Neural cell (in vitro differentiated cells): Measurements from ENCODE around the gene BIRC7. TPM values are rescaled to one million over a fixed set of nuclear protein-coding genes. Genes with fewer than 3 reads are reported as not detected.

Source experiments
- H2AFZ ChIP-seq: fragments of 200-600, 300-800 bp; sonication (generic), shearing (Covaris generic); 2 replicates; pipeline ENCODE4 v1.6.0; 2014; ENCODE audit warnings: low read depth, mild to moderate bottlenecking, antibody characterized with exemption, low read length, moderate library complexity
- H3F3A ChIP-seq: fragments of 200-600 bp; shearing (Covaris generic); 2 replicates; pipeline ENCODE4 v1.6.1; 2016; ENCODE audit warnings: mild to moderate bottlenecking, moderate library complexity, mixed read lengths, antibody characterized with exemption, low read length; ENCODE audit not compliant: insufficient read depth, poor library complexity, severe bottlenecking
- H3K27ac ChIP-seq: fragments of 200-600, 300-800 bp; sonication (generic), shearing (Covaris generic); 2 replicates; pipeline ENCODE4 v1.5.1; 2014; ENCODE audit warnings: mild to moderate bottlenecking, low read length, moderate library complexity
- H3K27me3 ChIP-seq: fragments of 300-800, 200-600 bp; sonication (generic), shearing (Covaris generic); 2 replicates; pipeline ENCODE4 v1.6.0; 2014; ENCODE audit warnings: mild to moderate bottlenecking, low read depth, low read length, moderate library complexity; ENCODE audit not compliant: insufficient read depth
- H3K36me3 ChIP-seq: fragments of 300-800, 200-600 bp; sonication (generic), shearing (Covaris generic); 2 replicates; pipeline ENCODE4 v1.5.1; 2014; ENCODE audit warnings: mild to moderate bottlenecking, antibody characterized with exemption, low read length, moderate library complexity; ENCODE audit not compliant: insufficient read depth
- H3K4me2 ChIP-seq: fragments of 300-800, 200-600 bp; sonication (generic), shearing (Covaris generic); 2 replicates; pipeline ENCODE4 v1.6.0; 2014; ENCODE audit warnings: mild to moderate bottlenecking, low read length
- H3K4me3 ChIP-seq: fragments of 300-800, 200-600 bp; sonication (generic), shearing (Covaris generic); 2 replicates; pipeline ENCODE4 v1.5.1; 2014; ENCODE audit warnings: mild to moderate bottlenecking, low read length, moderate library complexity
- H3K79me2 ChIP-seq: fragments of 200-600 bp; shearing (Covaris generic); replicated peaks from 2 replicates; pipeline ENCODE4 v1.6.0; 2014; ENCODE audit warnings: mild to moderate bottlenecking, low read length, moderate library complexity; ENCODE audit not compliant: insufficient read depth
- H3K9ac ChIP-seq: fragments of 300-800, 200-600 bp; sonication (generic), shearing (Covaris generic); 2 replicates; pipeline ENCODE4 v1.6.1; 2016; ENCODE audit warnings: mild to moderate bottlenecking, low read length, mixed read lengths
- H3K9me2 ChIP-seq: fragments of 200-600 bp; shearing (Covaris generic); 2 replicates; pipeline ENCODE4 v1.6.1; 2016; ENCODE audit warnings: mild to moderate bottlenecking, low read length, mixed read lengths; ENCODE audit not compliant: insufficient read depth
- H3K9me3 ChIP-seq: fragments of 200-600, 300-800 bp; sonication (generic), shearing (Covaris generic); 2 replicates; pipeline ENCODE4 v1.6.1; 2016; ENCODE audit warnings: mild to moderate bottlenecking, mixed run types, low read length, moderate library complexity, mixed read lengths
- H4K20me1 ChIP-seq: fragments of 200-600 bp; shearing (Covaris generic); 2 replicates; pipeline ENCODE4 v1.6.1; 2016; ENCODE audit warnings: mild to moderate bottlenecking, mixed run types; ENCODE audit not compliant: insufficient read depth
- EP300 ChIP-seq: fragments of 450-650 bp; conservative IDR thresholded peaks from 2 replicates; pipeline ENCODE4 v1.6.1; 2014; ENCODE audit warnings: antibody characterized with exemption, mild to moderate bottlenecking, moderate library complexity; ENCODE audit not compliant: poor library complexity, severe bottlenecking
- EZH2 ChIP-seq: fragments of 200-600, 300-800 bp; shearing (Covaris generic), sonication (generic); IDR thresholded peaks from 2 replicates; pipeline ENCODE4 v1.6.1; 2014; ENCODE audit warnings: antibody characterized with exemption, low read length, borderline replicate concordance, mild to moderate bottlenecking; ENCODE audit not compliant: insufficient read depth, poor library complexity, severe bottlenecking
- MXI1 ChIP-seq: fragments of 450-650 bp; conservative IDR thresholded peaks from 2 replicates; pipeline ENCODE4 v1.6.1; 2014; ENCODE audit warnings: antibody characterized with exemption, mild to moderate bottlenecking; ENCODE audit not compliant: poor library complexity, severe bottlenecking
- POLR2AphosphoS5 ChIP-seq: IDR thresholded peaks from 2 replicates; pipeline ENCODE4 v1.6.1; 2012
- RAD21 ChIP-seq: fragments of 450-650 bp; conservative IDR thresholded peaks from 2 replicates; pipeline ENCODE4 v1.6.1; 2014; ENCODE audit warnings: antibody characterized with exemption, mild to moderate bottlenecking, moderate library complexity
- SMC3 ChIP-seq: fragments of 450-650 bp; conservative IDR thresholded peaks from 2 replicates; pipeline ENCODE4 v1.6.1; 2014; ENCODE audit warnings: antibody characterized with exemption, mild to moderate bottlenecking, moderate library complexity; ENCODE audit not compliant: poor library complexity
- TAF1 ChIP-seq: IDR thresholded peaks from 2 replicates; pipeline ENCODE4 v1.6.1; 2012; ENCODE audit warnings: low read depth
- polyA plus RNA-seq: library from polyadenylated mRNA; depleted of rRNA; stranded (reverse); fragments of >200 nt; gene quantifications from 2 replicates; pipeline ENCODE4 v1.2.3, GENCODE V29; 2014
- TF ChIP-seq, protein P1 (sequence below): fragments of 450-650 bp; IDR thresholded peaks from 2 replicates; pipeline ENCODE4 v1.5.1; 2014; ENCODE audit warnings: antibody characterized with exemption, mild to moderate bottlenecking, moderate library complexity; ENCODE audit not compliant: poor library complexity, severe bottlenecking
- TF ChIP-seq, protein P2 (sequence below): IDR thresholded peaks from 2 replicates; pipeline ENCODE4 v1.6.1; 2012; ENCODE audit warnings: borderline replicate concordance

BIRC7 gene
- polyA plus RNA-seq, 1 donor from 2014 or later = not detected

DNA sequence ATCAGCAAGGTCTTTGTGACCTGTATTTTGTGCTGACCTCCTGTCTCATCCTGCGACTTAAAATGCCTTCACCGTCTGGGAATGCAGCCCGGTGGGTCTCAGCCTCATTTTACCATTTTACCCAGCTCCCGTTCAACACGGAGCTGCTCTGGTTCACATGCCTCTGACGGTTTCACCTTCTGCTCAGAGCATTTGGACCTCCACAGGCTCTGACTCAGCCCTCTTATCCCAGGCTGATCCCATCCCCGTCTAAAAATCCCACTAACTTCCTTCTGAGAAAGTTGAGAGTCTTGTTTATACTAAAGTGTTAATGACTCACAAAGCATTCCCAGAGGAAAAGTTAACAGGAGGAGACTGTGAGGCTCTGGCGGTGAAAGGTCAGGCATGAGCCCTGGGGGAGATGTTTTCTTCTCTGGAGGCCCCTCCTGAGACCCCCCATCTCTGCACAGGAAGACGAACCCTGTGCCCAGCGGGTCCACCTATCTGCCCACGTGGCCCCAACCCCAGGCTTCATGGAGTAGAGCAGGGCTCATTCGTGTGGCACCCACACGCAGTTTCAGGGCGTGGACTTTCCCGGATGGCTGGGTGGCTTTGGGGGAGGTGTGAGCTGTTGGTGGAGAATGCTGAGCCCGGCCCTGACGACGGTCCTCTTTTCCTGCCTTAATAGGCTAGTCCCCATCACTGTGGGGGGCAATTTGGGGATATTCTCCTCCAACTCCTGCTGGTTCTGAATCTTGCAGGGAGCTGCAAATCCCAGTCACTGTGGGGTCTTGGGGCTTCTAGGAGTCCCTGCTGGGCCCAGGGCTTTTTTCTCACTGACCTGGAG, 3.3 kb upstream of the BIRC7 start:
- H3K9ac ChIP-seq = no peak overlapping the region
- H3K79me2 ChIP-seq = no peaks in the 10 kb centered on the region
- H3K27ac ChIP-seq = no peak overlapping the region
- no peaks in the 10 kb centered on the region for H4K20me1 ChIP-seq
- no peaks in the 10 kb centered on the region for H3F3A ChIP-seq
- no peak overlapping the region for H3K4me2 ChIP-seq
- no peaks in the 10 kb centered on the region for H3K36me3 ChIP-seq
- no peaks in the 10 kb centered on the region for H3K27me3 ChIP-seq
- TF ChIP-seq, protein P1, sequence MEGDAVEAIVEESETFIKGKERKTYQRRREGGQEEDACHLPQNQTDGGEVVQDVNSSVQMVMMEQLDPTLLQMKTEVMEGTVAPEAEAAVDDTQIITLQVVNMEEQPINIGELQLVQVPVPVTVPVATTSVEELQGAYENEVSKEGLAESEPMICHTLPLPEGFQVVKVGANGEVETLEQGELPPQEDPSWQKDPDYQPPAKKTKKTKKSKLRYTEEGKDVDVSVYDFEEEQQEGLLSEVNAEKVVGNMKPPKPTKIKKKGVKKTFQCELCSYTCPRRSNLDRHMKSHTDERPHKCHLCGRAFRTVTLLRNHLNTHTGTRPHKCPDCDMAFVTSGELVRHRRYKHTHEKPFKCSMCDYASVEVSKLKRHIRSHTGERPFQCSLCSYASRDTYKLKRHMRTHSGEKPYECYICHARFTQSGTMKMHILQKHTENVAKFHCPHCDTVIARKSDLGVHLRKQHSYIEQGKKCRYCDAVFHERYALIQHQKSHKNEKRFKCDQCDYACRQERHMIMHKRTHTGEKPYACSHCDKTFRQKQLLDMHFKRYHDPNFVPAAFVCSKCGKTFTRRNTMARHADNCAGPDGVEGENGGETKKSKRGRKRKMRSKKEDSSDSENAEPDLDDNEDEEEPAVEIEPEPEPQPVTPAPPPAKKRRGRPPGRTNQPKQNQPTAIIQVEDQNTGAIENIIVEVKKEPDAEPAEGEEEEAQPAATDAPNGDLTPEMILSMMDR = no peak
- no peak for TF ChIP-seq EZH2
- TF ChIP-seq POLR2AphosphoS5 = no peak
- TF ChIP-seq, protein P2, sequence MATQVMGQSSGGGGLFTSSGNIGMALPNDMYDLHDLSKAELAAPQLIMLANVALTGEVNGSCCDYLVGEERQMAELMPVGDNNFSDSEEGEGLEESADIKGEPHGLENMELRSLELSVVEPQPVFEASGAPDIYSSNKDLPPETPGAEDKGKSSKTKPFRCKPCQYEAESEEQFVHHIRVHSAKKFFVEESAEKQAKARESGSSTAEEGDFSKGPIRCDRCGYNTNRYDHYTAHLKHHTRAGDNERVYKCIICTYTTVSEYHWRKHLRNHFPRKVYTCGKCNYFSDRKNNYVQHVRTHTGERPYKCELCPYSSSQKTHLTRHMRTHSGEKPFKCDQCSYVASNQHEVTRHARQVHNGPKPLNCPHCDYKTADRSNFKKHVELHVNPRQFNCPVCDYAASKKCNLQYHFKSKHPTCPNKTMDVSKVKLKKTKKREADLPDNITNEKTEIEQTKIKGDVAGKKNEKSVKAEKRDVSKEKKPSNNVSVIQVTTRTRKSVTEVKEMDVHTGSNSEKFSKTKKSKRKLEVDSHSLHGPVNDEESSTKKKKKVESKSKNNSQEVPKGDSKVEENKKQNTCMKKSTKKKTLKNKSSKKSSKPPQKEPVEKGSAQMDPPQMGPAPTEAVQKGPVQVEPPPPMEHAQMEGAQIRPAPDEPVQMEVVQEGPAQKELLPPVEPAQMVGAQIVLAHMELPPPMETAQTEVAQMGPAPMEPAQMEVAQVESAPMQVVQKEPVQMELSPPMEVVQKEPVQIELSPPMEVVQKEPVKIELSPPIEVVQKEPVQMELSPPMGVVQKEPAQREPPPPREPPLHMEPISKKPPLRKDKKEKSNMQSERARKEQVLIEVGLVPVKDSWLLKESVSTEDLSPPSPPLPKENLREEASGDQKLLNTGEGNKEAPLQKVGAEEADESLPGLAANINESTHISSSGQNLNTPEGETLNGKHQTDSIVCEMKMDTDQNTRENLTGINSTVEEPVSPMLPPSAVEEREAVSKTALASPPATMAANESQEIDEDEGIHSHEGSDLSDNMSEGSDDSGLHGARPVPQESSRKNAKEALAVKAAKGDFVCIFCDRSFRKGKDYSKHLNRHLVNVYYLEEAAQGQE = no peak
- no peak for TF ChIP-seq RAD21
- TF ChIP-seq MXI1 = no peak
- TF ChIP-seq EP300 = no peak
- no peak for TF ChIP-seq SMC3
- no peaks in the 10 kb centered on the region for H3K9me3 ChIP-seq
- no peak overlapping the region for H3K4me3 ChIP-seq
- no peaks in the 10 kb centered on the region for H3K9me2 ChIP-seq
- no peak overlapping the region for H2AFZ ChIP-seq

DNA sequence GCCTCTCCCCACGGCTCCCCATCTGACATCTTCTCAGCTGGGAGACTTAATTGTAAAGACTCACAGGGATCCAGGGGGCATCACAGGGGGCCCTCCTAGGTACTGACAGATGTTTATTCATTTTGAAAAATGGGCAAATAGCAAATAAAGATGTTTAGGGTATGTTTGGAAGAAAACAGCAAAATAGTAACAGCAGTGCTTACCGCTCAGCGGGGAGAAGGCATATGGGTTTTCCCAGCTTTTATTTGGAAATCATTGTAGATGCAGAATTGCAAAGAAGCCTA, 2.7 kb upstream of the BIRC7 start:
- Histone ChIP-seq H3K9ac (no peak overlapping the region), H3K36me3 (no peaks in the 10 kb centered on the region), H3K9me2 (no peaks in the 10 kb centered on the region), H2AFZ (no peak overlapping the region), H3K27me3 (no peaks in the 10 kb centered on the region), H3K4me2 (no peak overlapping the region), H4K20me1 (no peaks in the 10 kb centered on the region), H3K4me3 (no peak overlapping the region), H3K79me2 (no peaks in the 10 kb centered on the region), H3K9me3 (no peaks in the 10 kb centered on the region), H3F3A (no peaks in the 10 kb centered on the region), H3K27ac (no peak overlapping the region)
- TF ChIP-seq, protein P2 = no peak
- TF ChIP-seq POLR2AphosphoS5 (no peak), EZH2 (no peak), RAD21 (no peak), SMC3 (no peak), TAF1 (no peak), MXI1 (no peak), EP300 (no peak)
- TF ChIP-seq, protein P1 = no peak
